Inflammatory macrophage (primary cell): Measurements from ENCODE around the gene AR.

Experiments
- DNase-seq, 2 donors: peaks; one replicate each; pipeline ENCODE4 v3.0.0-alpha.2; 2020 to 2022

Gene AR

GRCh38 chrX:67725471-67725870 lies 181.7 kb downstream of the AR start:
- DNase-seq, result no peak

GRCh38 chrX:67726018-67726417 lies 182.2 kb downstream of the AR start:
- DNase-seq, result peak; percentile 60 to 74

DNA sequence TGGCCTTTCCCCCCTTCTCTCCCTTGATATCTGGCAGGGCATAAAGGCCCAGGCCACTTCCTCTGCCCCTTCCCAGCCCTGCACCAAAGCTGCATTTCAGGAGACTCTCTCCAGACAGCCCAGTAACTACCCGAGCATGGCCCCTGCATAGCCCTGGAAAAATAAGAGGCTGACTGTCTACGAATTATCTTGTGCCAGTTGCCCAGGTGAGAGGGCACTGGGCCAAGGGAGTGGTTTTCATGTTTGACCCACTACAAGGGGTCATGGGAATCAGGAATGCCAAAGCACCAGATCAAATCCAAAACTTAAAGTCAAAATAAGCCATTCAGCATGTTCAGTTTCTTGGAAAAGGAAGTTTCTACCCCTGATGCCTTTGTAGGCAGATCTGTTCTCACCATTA lies 183.8 kb downstream of the AR start:
- no peak for DNase-seq

DNA sequence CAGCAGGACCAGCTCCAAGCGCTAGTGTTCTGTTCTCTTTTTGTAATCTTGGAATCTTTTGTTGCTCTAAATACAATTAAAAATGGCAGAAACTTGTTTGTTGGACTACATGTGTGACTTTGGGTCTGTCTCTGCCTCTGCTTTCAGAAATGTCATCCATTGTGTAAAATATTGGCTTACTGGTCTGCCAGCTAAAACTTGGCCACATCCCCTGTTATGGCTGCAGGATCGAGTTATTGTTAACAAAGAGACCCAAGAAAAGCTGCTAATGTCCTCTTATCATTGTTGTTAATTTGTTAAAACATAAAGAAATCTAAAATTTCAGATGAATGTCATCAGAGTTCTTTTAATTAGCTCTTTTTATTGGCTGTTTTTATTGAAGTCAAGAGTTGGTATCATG lies 186.5 kb downstream of the AR start:
- DNase-seq, result no peak

GRCh38 chrX:67731061-67731460 lies 187.2 kb downstream of the AR start:
- DNase-seq, result no peak

- no peak for DNase-seq
These were observed 189.0 kb downstream of the AR start for GRCh38 chrX:67732864-67733263.

GRCh38 chrX:67734111-67734753 lies 190.4 kb downstream of the AR start:
- peak; percentile 27 to 72 for DNase-seq

DNA sequence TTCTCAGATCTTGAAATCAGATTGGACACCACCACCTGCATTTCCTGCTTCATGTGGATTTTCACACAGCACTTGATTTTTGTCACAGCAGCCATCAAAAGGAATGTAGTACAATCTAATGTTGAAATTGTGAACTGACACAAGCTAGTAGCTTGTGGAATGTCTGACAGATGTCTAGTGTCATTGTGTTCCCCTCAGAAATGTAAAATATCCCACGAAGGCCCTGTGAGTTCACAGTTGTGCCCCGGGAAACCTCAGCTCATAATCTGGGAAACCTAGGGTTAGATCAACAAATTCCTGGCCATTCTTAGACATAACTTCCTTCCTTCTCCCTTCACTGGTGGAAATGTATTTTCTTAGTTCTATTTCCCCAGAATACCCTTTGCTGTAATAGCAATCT lies 205.7 kb downstream of the AR start:
- DNase-seq, result no peak

DNA sequence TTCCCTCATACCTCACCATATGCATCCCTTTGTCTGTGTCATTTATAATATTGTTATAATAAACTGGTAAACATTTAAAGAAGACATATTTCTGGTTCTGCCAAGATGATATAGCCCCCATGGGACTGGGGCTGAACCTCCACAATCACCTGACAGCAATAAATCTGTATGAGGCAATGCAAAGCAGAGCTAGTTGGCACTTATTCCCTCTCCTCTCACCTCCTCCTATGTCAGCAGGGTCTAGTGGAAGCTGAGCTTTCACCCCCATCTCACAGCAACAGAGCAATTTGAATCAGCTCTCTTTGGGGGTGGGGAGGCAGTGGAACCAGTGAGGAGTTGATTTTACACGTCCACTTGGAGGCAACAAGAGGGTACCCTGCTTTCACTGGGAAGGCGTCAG lies 206.9 kb downstream of the AR start:
- DNase-seq, result no peak

DNA sequence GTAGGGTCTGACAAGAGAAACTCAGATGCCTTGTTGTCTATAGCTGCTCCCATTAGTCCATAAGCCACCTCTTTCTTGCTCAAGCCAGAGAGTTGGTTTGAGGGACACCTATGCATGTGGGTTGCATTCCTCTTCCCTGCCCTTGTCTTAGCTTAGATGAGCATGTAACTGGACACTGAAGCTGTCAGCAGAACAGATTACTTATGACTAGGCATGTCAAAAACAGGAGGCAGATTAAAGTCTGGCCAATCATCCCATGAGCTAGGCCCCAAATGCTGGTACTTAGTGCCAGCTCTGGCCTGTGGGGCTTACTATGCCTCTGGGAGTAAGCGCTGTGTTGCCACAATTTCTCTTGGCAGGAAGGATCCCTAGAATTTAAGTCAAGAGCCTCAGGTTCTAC lies 215.2 kb downstream of the AR start:
- DNase-seq, result no peak

DNA sequence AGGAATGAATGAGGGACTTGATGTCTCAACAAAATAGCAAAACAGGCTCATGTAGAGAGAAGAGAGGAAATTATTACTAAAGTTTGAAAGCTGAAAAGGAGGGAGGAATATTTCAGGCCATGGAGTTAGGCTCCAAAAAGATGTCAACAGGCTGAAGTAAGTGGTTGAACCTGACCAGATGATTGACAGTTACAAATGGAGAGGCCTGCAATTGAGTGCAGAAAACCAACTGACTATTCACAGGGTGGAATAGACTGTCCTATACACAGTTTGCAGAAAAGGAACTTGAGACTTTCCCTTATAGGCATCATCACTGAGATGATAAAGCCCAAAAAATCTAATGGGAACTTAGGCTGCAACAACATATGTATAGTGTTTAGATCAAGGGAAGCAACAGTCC lies 233.3 kb downstream of the AR start:
- no peak for DNase-seq

DNA sequence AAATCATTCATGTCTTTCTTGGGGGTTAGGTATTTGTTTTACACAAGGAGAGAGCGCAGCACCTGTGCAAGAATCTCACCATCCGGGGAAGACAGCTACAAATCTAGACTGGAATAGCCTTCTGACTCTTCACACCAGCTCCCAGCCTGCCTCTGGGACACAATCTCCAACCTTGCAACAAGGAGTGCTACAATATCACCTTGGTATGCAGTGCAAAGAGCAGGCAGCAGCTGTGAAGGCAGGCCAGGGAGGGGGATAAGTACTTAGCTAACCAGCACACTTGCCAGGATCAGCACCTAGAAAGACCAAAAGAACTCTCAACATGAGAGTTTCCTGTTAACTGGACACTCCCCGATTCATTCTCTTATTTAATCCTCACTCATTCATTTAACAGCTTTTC lies 235.3 kb downstream of the AR start:
- no peak for DNase-seq
